ENCODE measurements around the gene RGR.

- TF ChIP-seq TAF1 (IDR thresholded peaks at IDR 0.05; ENCODE audit: borderline replicate concordance, insufficient read depth, low read length) (no peak), REST (IDR thresholded peaks at IDR 0.05; ENCODE audit: insufficient read depth in 1 of 2, low read depth in 2 of 2, low read length in 2 of 2) (no peak), POLR2AphosphoS5 (IDR thresholded peaks at IDR 0.05; ENCODE audit: low read depth, low read length) (no peak), FOXP2 (optimal IDR thresholded peaks at IDR 0.05; ENCODE audit: borderline replicate concordance, extremely low read depth, extremely low read length, insufficient read depth) (no peak), SIN3A (IDR thresholded peaks at IDR 0.05; ENCODE audit: borderline replicate concordance, insufficient read depth, low read length) (no peak)
These were observed 12.6 kb downstream of the RGR start for GRCh38 chr10:84257343-84258020.

Data from PFSK-1 (cell line).